ENCODE measurements around the gene BEX1.
"Not testable (repeated sequence)": the region's sequence is repeated elsewhere in the genome, so short reads cannot be mapped to it uniquely, and the experiment has no call there.

BEX1 gene

GRCh38 chrX:103056902-103057301, 7.1 kb downstream of the BEX1 start:
- TF ChIP-seq CTCF (conservative IDR thresholded peaks at IDR 0.05; ENCODE audit: low read depth, low read length): no peak
- DNase-seq (ENCODE audit: low read depth): no peak
- H3K4me3 ChIP-seq (ENCODE audit: low read depth, low read length): no peak overlapping the region

DNA sequence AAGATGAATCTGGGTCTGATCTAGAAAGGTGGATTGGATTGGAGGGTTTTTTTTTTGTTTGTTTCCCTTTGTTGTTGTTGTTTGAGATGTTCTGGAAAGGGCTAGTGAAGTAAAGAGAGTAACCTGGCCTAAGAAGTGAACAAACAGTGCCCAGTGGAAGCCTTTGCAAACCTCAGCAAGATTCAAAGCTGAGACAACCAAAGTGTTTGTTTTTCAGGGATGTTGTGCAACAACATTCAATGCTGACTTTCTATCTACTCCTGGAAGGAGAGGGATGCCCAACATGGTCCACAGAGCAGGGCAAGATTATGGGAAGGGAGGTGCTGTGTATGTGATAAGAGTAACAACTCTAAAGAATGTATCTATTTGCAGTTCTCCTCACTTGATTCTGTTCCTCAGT, 11.3 kb downstream of the BEX1 start:
- no peak for TF ChIP-seq CTCF (conservative IDR thresholded peaks at IDR 0.05; ENCODE audit: low read depth, low read length)
- no peak for DNase-seq (ENCODE audit: low read depth)
- no peak overlapping the region for H3K4me3 ChIP-seq (ENCODE audit: low read depth, low read length)

DNA sequence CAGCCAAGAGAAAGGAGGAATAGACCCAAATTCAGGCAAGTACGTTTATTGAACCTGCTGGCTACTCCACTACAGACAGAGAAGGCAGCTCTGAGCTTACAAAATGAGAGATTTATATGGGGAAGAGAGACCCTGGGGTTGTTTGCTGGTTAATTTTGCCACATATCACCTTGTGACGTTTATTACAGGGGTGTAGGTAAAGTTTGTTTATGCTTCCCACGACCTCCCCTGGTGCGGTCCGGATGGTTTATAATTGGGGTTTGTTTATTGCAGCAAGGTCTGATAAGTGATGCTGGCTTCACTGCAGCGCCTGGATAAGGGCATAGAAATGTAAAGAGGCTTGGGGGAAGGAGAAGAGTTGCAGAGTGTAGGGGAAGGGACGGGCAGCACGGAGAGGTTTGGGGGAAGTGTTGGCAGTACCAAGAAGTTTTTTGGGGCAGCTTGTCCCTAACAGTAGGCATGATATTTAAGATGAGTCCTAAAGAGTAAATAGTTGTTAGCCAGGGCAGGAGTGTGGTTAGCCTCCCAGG, 12.6 kb downstream of the BEX1 start:
- TF ChIP-seq CTCF (conservative IDR thresholded peaks at IDR 0.05; ENCODE audit: low read depth, low read length): no peak
- no peak for DNase-seq (ENCODE audit: low read depth)
- no peak overlapping the region for H3K4me3 ChIP-seq (ENCODE audit: low read depth, low read length)

GRCh38 chrX:103033371-103033770, 30.6 kb downstream of the BEX1 start:
- not testable (repeated sequence) for H3K4me3 ChIP-seq (ENCODE audit: low read depth, low read length); DNase-seq (ENCODE audit: low read depth)

- TF ChIP-seq CTCF (conservative IDR thresholded peaks at IDR 0.05; ENCODE audit: low read depth, low read length): peak; percentile 8
- H3K4me3 ChIP-seq (ENCODE audit: low read depth, low read length): no peak overlapping the region
- DNase-seq (ENCODE audit: low read depth): no peak
Measured at GRCh38 chrX:103017542-103017941, 46.4 kb downstream of the BEX1 start.

GRCh38 chrX:103012945-103013344, 51.0 kb downstream of the BEX1 start:
- TF ChIP-seq CTCF (conservative IDR thresholded peaks at IDR 0.05; ENCODE audit: low read depth, low read length): no peak
- DNase-seq (ENCODE audit: low read depth): no peak
- H3K4me3 ChIP-seq (ENCODE audit: low read depth, low read length): no peak overlapping the region
